WI38 (cell line): ENCODE measurements around the gene CCDC88C.

Source experiments
- H3K4me3 ChIP-seq: 2 replicates; pipeline ENCODE4 v1.5.1; 2011; ENCODE audit warnings: low read depth, mild to moderate bottlenecking, control low read depth, low read length
- CTCF ChIP-seq: IDR thresholded peaks from 2 replicates; pipeline ENCODE4 v1.5.1; 2012; ENCODE audit warnings: low read depth, mild to moderate bottlenecking, control low read depth, low read length

The CCDC88C gene

GRCh38 chr14:91420686-91421085 is 3.1 kb upstream of the CCDC88C start:
- no peak for TF ChIP-seq CTCF
- H3K4me3 ChIP-seq = no peak overlapping the region

GRCh38 chr14:91419451-91419850 is 1.8 kb upstream of the CCDC88C start:
- no peak overlapping the region for H3K4me3 ChIP-seq
- no peak for TF ChIP-seq CTCF

- no peak overlapping the region for H3K4me3 ChIP-seq
- no peak for TF ChIP-seq CTCF
Measured at GRCh38 chr14:91419044-91419397, 1.4 kb upstream of the CCDC88C start.

DNA sequence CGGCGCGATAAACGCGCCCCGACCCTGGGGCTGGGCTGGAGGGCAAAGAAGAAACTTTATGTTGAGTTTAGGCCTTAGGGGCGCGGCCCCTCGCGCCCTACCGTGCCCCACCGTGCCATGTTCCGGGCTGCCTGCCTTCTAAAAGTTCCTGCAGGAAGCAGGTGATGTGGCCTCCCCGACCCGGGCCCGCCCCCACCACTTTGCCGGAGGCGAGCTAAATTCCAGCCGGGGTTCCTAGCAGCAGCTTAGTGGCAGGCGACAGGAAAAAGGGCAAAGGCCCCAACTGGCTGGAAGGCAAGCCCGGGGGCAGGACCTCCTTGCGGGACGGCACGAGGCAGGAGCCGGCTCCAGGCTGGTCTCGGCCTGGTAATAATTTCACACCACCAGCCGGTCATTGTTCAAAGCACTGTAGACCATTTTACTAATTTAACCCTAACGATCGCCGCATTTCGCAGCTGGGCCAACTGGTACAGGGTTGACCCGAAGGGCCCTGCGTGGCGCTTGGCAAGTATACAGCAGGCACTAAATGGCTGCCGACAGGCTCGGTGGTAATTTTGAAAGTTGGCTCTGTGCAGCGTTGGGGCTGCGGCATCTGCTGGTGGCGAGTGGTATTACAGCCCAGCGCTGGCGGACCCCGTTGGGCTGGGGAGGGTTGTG is 895 bp upstream of the CCDC88C start:
- peak overlapping the region; percentile 32; the same call in 1 of the 2 replicates for H3K4me3 ChIP-seq
- TF ChIP-seq CTCF = peak; percentile 98

DNA sequence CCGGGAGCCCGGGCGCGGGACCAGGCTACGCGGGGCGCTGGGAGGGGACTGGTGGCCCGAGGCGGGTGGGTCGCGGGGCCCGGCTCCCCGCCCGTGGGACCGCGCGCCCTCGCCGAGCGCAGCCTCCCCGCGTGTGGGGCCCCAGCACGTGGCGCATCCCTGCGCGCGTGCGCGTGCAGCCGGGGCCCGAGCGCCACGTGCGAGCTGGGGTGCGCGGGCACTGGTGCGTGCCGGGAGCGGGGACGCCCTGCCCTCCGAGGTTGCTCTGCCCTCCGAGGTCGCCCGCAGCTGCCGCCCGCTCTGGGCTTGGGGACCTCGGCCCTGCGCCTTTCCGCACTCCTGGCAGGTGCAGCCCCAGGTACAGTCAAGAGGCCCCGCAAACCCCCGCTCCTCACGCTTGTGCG is 365 bp upstream of the CCDC88C start:
- H3K4me3 ChIP-seq = no peak overlapping the region
- no peak for TF ChIP-seq CTCF

GRCh38 chr14:91416744-91417119 is 888 bp downstream of the CCDC88C start:
- H3K4me3 ChIP-seq = no peak overlapping the region
- no peak for TF ChIP-seq CTCF

DNA sequence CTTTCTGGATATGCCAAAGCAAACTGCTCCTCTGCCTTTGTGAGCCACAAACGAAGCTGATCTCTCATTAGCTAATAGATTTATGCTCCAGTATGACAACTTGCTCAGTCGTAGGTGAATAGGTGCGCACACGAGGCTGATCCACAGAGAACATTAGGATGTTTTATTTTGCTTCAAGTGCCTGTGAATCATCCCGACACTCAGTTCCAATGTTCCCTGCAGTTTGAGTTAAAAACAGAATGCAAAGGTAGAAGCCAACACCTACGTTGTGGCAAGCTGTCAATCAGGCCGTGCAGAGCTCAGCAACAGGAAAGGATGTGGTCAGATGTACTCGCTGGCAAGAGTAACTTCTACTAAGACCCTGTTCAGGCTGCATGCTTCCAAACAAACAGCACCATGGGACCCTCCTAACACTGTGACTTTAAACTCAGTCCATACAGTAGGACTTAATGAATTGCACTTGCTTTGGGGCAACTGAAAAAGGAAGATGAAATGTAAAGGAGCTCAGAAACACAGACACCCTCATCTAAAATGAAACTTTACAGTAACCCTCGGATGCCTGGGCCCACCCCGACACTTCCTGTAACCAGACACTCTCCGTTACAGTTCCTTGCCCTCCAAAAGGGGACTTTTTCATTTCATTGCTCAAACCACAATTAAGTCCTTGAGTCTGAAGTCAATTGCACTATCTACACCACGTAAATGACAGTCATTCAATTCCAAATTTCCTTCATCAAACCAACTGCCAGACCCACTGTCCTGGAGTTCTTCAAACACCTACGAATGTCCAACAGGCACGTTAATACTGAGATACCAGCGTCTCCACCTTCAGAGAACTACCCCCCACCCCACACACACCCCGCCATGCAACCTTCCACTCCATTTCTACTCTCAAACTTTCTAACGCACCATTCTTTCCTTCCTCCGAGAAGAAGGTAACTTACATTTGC is 1.6 kb downstream of the CCDC88C start:
- no peak overlapping the region for H3K4me3 ChIP-seq
- no peak for TF ChIP-seq CTCF
